ENCODE results near the gene ZXDC. TPM values are rescaled to one million over a fixed set of nuclear protein-coding genes. Genes with fewer than 3 reads are reported as not detected.

ZXDC gene
- total RNA-seq, 1 experiment from 2014 or later = 28.3 TPM

GRCh38 chr3:126512026-126512425 is 36.3 kb upstream of the ZXDC start:
- Histone ChIP-seq H4K20me1 (ENCODE audit: control insufficient read depth, insufficient read depth, insufficient read length) (no peaks in the 10 kb centered on the region), H3K14ac (ENCODE audit: insufficient read depth, low read length) (no peak overlapping the region), H3K23me2 (ENCODE audit: insufficient read length, low read depth, low read length, poor library complexity, severe bottlenecking) (no peaks in the 10 kb centered on the region), H3K56ac (ENCODE audit: insufficient read length, low read depth, low read length) (no peak overlapping the region), H4K91ac (ENCODE audit: insufficient read length, low read depth, low read length) (no peak overlapping the region), H2BK120ac (ENCODE audit: low read depth, low read length, poor library complexity, severe bottlenecking) (no peak overlapping the region), H2BK5ac (ENCODE audit: insufficient read length, low read length) (no peak overlapping the region), H3K79me1 (ENCODE audit: insufficient read depth, low read depth, low read length, poor library complexity, severe bottlenecking) (no peaks in the 10 kb centered on the region), H3K27ac (ENCODE audit: insufficient read length, low read depth, low read length) (no peak overlapping the region), H4K5ac (ENCODE audit: insufficient read length, low read depth, low read length) (no peak overlapping the region), H3T11ph (ENCODE audit: low read length) (no peak overlapping the region), H2BK12ac (ENCODE audit: insufficient read length, low read depth, low read length) (no peak overlapping the region), H3K18ac (ENCODE audit: insufficient read length, low read depth, low read length) (no peak overlapping the region), H2AK5ac (ENCODE audit: insufficient read length, low read length) (no peak overlapping the region), H2AFZ (ENCODE audit: low read length) (no peak overlapping the region), H3K9me3 (ENCODE audit: control insufficient read depth, low read depth, low read length) (no peaks in the 10 kb centered on the region), H3K23ac (ENCODE audit: insufficient read length, low read depth, low read length) (no peak overlapping the region), H2BK20ac (ENCODE audit: low read depth, low read length, poor library complexity, severe bottlenecking) (no peak overlapping the region), H3K27me3 (ENCODE audit: insufficient read depth, low read length) (no peaks in the 10 kb centered on the region), H4K8ac (replicated peaks; ENCODE audit: insufficient read length, low read depth, low read length) (no peak overlapping the region), H3K4me2 (ENCODE audit: insufficient read depth, insufficient read length, low read length) (no peak overlapping the region), H2BK15ac (ENCODE audit: low read depth, low read length) (no peak overlapping the region), H3K79me2 (ENCODE audit: insufficient read depth, low read length) (no peaks in the 10 kb centered on the region), H3K9ac (ENCODE audit: extremely low read depth, insufficient read length, low read length) (no peak overlapping the region), H3K4ac (ENCODE audit: low read depth, low read length) (no peak overlapping the region), H3K4me1 (ENCODE audit: insufficient read depth, low read length) (no peaks in the 10 kb centered on the region)
- no CpG with 5 or more reads among the region's 7 CpGs for WGBS (ENCODE audit: extremely low coverage, insufficient read length, low lambda C conversion rate)
- no peak for DNase-seq
- H3K27me3 Mint-ChIP-seq (ENCODE audit: low read depth) = no peaks in the 10 kb centered on the region
- no peaks in the 10 kb centered on the region for H3K4me1 Mint-ChIP-seq
- H3K36me3 Mint-ChIP-seq (ENCODE audit: insufficient read depth in 1 of 3, low read depth in 3 of 3) = no peaks in the 10 kb centered on the region
- H3K4me3 Mint-ChIP-seq = no peak overlapping the region
- no peaks in the 10 kb centered on the region for H3K9me3 Mint-ChIP-seq
- H3K27ac Mint-ChIP-seq = no peak overlapping the region
- TF ChIP-seq CTCF (conservative IDR thresholded peaks at IDR 0.05) = no peak
